HG03175 (cell line): Measurements from ENCODE around the gene SYNM.

Experiments used
- ATAC-seq: cut with Tn5 transposase; IDR thresholded peaks from one replicate; pipeline ENCODE4 v1.9.1; 2021; ENCODE audit warnings: mild to moderate bottlenecking, moderate library complexity; ENCODE audit not compliant: unreplicated experiment

Gene SYNM

DNA sequence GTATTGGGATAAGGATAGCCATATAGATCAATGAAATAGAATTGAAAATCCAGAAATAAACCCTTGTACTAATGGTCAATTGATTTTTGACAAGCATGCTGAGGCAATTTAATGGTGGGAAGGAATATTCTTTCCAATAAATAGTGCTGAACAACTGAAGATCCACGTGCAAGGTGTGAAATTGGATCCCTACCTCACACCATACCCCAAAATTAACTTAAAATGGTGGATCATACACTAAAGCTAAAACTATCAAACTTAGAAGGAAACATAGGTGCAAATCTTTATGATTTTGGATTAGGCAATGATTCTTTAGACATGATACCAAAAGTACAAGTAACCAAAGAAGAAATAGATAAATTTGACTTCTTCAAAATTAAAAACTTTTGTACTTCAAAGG is 22.1 kb upstream of the SYNM start:
- ATAC-seq: no peak

DNA sequence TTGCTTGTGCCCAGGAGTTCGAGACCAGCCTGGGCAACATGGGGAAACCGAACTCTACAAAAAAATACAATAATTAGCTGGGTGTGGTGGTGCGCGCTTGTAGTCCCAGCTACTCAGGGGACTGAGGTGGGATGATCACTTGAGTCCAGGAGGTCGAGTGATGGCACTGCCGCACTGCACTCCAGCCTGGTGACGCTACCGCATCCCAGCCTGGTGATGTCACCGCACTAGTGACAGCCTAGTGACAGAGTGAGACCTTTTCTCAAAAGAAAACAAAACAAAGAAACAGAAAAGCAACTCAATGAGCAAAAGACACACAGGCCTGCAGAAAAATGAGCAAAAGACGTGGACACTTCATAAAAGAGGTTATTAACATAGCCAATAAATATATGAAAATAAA is 19.9 kb upstream of the SYNM start:
- ATAC-seq: no peak

DNA sequence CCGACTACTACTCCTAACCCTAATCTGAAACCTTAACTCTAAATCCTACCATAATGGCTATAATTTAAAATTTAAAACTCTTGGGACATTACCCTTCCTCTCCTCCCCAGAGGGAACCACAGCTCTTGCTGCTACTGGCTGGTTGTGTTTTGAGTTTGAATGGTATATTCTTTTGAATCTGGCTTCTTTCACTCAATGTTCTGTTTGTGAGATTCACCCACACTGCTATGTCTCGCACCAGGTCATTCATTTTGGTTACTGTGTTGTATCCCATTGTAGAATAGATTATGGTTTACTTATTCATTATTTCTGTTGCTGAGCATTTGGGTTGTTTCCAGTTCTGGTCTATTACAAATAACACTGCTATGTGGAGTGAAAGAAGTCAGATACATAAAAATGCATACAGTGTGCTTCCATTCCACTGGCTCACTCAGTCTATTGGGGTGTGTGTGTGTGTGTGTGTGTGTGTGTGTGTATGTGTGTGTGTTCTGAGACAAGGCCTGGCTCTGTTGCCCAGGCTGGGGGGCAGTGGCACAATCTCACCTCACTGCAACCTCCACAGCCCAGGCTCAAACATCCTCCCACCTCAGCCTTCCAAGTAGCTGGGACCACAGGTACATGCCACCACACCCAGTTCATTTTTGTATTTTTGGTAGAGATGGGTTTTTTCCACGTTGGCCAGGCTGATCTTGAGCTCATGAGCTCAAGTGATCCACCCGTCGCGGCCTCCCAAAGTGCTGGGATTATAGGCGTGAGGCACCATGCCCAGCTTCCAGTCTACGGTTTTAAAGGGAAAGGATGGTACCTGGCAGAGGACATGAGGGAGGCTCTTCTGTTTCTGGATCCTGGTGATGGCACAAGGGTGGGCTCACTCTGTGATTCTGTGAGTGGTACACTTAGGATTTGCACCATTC is 19.2 kb upstream of the SYNM start:
- no peak for ATAC-seq

DNA sequence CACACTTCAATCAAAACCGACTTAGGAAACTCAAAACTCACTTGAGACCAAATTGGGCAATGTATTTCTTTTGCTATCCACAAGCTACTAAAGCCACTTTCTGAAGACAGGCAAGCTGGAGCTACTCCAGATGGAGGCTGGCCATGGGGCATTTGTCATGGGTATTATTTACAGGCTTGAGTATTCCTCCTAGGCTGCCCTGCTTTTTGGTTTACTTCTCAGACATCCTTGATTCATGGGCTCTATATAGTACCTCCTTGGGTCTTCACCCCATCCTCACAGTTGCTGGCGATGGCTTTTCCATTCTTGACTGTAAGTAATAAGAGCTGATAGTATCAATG is 18.6 kb upstream of the SYNM start:
- ATAC-seq: no peak

DNA sequence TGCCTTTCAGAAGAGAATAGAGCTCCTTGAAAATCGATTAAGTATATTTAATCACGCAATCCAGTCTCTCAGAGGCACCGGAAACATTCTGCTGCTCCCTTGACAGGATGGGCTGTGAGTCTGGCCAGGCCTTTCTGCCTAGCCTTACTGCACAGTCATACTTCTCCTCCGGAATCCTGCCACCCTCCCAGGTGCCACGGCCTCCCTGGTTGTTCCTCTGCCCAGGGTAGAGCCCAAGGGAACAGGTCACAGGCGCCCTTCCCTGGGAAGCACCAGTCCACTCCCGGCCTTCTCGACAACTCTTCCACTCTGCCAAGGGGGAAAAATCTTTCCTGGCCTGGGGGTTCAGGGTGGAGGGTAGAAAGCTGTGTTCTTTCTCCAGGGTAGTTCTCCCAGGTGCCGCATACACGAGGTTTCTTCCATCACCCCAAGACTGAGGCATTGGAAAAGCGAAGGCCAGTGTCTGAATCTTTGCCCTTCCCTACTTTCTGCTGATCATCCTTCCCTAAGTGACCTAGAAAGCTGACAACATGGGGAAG is 17.4 kb upstream of the SYNM start:
- no peak for ATAC-seq

DNA sequence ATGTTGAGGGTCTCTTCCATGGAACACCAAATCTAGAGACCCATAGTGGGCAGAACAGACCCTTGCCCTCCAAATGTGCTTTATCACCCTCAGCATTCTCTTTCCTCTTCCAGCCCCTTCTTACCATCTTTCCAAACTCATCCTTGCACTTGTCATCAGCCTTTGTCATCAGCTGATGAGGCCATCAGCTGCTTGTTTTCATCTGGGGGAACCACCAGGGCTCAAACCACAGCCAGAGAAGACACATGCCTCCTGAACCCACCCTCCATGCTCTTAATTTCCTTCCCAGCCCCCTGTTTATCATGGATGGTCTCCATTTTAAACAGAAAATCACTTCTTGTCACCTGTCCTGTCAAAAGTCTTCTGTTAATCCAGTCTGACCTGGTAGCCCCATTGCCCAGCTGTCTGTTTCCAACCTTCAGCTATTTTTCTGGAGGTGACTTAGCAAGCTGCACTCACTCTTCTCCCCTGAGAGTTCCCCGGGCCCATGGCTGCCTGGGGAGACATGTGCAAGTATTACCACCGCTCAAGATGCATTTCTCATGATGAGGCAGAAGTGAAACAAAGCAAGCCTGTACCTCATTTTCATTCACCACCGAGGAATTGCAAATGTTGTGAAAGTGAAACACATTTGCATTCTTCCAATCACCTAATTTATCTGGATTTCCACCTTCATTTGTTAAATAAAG is 14.7 kb upstream of the SYNM start:
- peak; percentile 100 for ATAC-seq

DNA sequence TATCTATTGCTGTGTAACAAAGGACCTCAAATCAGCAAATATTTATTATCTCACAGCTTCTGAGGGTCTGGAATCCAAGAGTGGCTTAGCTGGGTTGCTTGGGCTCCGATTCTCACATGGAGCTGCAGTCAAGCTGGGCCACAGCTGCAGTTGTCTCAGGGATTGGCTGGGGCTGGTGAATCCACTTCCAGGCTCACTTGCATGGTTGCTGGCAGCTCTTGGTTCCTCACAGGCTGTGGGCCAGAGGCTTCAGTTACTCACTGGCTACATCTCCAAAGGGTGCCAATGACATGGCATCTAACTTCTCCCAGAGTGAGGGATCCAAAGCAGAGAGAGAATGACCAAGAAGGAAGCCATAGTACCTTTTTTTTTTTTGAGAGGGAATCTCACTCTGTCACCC is 13.9 kb upstream of the SYNM start:
- no peak for ATAC-seq

DNA sequence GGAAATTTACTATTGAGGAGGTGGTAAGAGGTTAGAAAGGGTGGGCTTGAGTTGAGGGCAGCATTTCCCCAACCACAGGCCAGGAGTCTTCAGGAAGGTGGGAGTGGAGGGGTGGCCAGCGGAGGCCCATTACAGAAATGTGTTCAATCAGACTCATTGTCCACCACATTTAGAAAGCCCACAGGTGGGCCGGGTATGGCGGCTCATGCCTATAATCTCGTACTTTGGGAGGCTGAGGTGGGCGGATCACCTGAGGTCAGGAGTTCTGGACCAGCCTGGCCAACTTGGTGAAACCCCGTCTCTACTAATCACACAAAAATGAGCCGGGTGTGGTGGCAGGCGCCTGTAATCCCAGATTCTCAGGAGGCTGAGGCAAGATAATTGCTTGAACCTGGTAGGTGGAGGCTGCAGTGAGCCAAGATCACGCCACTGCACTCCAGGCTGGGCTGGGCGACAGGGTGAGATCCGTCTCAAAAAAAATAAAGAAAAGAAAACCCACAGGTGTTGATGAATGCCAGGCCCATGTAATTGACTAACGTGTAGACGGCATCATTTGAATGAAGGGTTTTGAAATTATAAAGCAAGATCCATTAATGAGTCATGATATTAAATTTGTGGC is 12.2 kb upstream of the SYNM start:
- no peak for ATAC-seq

DNA sequence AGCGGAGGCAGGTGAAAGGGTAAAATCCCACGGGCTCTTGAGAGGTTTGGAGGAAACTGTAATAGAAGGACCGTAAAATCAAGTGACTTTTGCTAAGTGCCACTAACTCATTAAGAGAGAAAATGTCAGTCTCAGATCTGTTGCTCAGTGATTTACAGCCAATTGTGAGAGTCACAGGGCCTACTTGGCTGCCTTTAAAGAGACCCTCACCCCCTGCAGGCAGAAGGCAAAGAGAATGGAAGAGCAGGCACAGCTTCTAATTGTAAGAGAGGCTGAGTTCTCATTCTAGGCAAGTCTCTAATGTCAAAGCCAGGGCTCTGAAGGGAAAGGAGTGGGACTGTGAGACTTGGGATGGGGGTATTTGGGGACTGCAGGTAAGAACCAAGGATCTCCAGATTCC is 9.3 kb upstream of the SYNM start:
- ATAC-seq: no peak

DNA sequence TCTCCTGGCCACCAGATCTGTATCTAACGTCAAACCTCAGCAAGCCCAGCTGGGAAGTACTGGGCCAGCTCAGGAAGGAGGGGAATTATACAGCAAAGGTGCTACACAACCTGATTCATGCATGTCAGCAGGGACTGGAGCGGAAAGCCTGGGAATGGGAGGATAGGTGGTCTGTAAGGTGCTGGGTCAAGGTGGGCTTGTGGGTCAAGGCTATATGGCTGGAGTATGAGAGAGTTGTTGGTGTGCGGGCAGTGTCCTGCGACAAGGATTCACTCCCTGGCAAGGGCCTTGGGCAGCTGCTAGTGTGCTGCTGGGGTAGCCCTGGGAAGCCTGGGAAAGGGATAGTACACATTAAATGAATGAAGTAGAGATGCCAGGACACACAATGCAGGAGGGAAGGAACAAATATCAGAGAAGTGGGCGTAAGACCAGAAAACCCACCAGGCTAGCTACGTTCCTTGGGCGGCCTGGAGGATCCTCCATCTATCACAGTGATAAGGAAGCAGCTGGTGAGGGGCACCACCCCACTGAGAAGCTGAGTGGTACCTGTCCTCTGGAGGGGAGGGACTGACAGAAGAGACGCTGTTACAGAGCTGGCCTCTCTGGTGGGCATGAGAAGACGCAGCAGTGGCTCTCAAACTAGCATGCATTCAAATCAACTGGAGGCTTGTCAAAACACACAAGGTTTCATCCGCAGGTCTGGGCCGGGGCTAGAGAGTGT is 8.5 kb upstream of the SYNM start:
- ATAC-seq: no peak

DNA sequence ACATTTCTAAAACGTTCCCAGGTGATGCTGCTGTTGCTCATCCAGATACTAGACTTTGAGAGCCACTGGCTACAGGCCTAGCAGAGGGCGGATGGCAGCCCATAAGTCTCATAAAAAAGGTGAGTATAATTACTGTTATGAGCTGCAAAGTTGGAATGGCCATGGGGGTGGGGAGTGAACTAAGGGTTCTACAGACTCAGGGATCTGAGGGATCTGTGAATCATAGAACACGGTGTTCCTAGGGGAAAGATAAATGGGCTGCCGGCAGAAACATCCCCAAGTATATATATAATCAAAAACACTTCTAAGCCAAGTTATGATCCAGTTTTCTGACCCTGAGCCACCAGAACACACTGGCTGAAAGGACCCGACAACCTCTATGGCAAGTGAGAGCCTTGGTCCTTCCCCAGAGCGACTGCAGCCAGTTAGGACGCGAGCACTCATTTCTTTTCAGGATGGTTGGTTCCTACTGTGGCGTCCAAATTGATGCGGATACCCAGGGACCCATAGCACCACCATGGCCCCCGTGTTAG is 7.9 kb upstream of the SYNM start:
- ATAC-seq: no peak

DNA sequence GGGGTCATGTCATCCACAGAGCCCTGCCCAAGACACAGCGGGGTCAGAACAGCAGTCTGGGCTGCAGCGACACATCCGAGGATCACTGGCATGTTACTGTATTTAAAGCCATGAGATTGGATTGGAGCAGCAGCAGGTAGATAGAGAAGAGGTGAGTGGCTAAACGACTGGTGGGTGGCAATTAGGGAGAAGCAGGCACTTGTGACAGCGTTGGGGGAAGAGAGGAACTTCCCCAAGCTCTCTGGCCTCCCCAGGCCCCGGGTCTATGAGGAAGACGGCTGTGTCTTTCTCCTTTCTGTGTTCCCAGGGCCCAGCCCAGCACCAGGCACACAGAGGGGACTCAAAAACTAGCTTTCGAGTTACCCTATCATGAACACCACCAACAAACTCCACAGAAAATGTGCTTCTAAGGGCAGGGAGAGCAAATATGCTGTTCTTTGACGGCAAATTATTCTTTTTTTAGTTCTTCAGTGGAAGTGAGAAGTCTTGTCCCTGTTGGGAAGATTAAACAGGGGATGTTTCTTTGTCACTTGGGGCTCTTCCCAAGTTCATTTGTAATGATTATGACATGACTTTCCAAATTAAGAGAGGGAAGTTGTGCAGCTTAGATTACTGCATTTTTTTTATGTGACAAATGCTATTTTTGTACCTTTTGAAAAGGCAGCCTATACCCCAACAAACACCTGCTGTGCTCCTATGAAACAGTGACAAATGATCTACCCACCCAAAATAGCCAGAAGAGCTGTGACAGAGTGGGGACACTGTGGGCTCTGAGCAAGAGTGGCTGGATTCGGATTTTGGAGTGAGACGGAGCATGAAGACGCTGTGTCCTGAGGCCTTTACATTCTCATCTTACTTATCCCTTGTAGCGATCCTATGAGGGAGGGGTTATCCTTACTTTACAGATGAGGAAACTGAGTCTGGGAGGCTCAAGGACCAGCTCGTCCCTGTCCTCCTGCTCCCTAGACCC is 7.2 kb upstream of the SYNM start:
- ATAC-seq: no peak

DNA sequence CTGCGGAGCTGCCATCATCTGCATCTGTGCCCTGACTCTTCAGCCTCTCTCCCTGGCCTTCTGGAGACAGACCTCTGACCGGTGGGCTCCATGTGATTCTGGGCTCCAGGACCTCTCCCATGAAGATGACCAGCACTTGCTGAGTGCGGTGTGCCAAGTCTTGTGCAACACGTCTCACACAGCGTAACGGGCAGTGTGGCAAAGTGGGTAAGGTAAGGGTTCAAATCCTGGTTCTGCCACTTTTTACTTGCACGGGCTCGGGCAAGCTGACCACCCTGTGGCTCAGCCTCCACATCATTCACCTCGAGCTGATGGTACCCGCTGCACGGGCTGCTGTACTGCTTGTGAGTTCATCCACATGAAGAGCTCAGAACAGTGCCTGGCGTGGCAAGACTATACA is 6.5 kb upstream of the SYNM start:
- no peak for ATAC-seq

DNA sequence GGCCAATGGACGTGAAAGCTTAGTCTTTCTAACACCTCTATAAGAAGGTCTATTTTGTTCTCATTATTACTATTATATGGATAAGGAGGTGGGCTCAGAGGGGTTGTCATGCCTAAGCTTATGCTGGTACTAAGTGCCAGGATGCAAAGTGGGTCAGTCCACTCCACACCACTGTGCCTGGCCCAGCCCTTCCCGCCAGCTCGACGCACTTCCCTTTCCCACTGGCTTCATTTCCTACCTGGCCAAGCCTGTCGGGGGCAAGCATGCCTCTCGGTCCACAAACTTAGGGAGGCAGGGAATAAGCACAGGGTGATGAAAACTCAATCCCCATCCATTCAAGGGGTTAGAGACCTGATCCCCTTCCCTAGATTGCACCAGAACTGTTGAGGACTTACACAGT is 5.9 kb upstream of the SYNM start:
- ATAC-seq: no peak

DNA sequence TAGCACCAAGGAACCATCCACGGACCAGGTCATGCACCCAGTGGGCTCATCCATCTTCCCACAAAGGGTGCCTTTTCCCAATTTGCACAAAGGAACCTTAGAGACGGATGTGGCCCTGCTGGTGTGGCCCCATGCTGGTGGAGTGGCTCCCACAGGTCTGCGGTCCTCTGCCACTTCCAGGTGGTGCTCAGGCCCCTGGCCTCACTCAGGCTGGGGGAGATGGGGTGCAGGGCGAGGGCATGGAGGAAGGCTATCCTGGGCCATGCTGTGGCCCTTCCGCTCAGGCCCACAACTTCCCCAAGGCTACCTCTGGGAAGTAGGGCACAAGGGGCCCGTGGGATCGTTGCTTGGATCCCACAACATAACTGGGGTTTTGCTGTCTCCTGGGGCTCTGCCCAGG is 5.2 kb upstream of the SYNM start:
- no peak for ATAC-seq

DNA sequence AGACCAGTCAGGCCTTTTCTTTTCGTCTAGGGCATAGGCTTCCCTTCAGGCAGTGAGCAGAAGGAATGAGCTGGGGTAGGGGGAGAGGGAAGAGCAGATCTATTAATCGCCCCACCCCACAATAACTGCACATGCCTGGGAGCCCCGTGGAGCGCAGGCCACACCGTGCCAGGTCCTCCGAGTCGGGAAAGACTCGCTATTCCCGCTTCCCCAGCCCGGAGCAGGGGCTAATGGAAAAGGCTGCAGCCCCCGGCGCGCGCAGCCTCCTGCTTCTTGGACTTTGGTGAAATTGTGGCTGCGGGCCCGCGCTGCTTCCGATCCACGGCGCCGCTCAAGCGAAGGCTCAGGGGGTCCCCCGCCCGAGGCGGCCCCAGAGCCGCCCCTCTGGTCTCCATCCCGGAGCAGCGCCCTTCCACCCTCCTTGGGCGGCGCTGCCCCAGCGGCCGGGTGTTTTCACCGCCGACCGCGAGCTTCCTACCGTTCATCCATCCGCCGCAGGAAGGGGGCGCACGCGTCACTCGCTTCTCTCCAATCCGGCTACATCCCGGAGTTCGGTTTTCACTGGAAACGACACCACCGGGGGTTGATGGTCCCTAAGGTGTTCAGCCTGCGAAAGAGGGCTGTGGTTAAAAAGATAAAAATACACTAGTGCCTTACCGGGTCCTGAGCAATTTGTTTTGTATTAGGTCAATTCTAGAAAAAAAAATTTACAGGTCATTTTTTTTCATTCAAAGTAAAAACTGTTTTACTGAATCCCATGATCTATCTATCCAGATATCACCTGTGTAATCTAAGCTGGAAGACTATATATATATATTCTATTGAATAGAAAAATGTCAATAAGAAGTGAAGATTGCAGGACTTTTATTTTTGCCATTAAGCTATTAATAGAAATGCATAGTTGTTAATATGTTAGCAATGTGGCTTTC is 4.4 kb upstream of the SYNM start:
- no peak for ATAC-seq

DNA sequence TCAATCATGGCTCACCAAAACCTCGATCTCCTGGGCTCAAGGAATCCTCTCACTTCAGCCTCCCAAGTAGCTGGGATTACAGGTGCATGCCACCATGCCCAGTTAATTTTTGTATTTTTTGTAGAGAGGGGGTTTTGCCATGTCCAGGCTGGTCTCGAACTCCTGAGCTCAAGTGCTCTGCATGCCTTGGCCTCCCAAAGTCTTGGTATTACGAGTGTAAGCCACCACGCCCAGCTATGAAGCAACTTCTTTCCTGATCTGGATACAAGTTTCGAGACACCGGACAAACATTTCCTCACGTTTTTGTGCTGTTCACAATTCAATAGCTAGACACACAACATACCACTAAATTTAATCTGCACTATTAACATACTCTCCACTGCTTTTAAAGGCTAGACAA is 3.4 kb upstream of the SYNM start:
- ATAC-seq: no peak

DNA sequence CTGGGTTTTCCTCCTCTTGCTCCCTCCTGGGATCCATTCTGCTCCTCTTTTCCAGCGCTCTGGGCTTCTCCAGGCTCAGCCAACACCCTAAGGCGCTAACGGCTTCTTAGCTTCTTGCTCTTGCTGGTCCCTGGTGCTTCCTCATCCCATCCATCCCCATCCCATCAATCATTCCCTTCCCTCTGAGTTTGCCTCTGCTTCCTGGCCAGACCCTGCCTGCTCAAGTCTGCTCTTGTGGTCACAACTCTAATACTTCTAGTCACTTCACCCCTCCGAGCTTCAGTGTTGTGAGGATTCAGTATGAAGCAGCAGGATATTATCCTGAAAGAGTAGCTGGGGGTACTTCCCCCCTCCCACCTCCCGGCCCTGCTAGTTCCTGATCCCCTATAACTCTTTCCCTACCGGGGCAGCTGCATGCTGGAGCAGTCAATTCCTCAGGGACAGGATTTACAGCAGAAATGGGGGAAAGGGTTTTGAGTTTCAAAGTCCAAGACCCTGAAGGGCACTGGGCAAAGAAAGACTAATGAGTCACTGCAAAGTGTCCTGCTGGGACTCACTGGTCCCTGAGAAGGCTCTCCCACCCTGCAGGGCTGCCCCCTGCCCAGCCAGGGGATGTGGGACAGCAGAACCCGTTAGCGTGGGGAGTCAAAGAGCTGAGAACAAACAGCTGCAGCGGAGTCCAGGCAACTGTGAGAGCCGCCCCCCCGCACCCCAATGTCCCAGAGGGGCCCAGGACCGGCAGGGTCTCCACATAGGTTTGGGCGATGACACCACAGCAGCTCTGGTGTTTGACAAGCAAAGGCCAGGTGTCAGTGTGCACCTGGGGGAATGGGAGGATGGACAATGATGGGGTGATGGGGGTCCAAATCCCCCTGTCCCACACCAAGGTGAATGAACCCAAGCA is 2.3 kb upstream of the SYNM start:
- no peak for ATAC-seq
